ENCODE data around the gene SYMPK.

GRCh38 chr19:45872095-45872919 is 9.4 kb upstream of the SYMPK start:
- TF ChIP-seq CTCF (IDR thresholded peaks at IDR 0.05; ENCODE audit: insufficient read depth, low read length) (no peak), POLR2AphosphoS5 (IDR thresholded peaks at IDR 0.05; ENCODE audit: low read depth) (no peak), GABPA (IDR thresholded peaks at IDR 0.05; ENCODE audit: low read depth) (no peak)
- TF ChIP-seq, protein P1, sequence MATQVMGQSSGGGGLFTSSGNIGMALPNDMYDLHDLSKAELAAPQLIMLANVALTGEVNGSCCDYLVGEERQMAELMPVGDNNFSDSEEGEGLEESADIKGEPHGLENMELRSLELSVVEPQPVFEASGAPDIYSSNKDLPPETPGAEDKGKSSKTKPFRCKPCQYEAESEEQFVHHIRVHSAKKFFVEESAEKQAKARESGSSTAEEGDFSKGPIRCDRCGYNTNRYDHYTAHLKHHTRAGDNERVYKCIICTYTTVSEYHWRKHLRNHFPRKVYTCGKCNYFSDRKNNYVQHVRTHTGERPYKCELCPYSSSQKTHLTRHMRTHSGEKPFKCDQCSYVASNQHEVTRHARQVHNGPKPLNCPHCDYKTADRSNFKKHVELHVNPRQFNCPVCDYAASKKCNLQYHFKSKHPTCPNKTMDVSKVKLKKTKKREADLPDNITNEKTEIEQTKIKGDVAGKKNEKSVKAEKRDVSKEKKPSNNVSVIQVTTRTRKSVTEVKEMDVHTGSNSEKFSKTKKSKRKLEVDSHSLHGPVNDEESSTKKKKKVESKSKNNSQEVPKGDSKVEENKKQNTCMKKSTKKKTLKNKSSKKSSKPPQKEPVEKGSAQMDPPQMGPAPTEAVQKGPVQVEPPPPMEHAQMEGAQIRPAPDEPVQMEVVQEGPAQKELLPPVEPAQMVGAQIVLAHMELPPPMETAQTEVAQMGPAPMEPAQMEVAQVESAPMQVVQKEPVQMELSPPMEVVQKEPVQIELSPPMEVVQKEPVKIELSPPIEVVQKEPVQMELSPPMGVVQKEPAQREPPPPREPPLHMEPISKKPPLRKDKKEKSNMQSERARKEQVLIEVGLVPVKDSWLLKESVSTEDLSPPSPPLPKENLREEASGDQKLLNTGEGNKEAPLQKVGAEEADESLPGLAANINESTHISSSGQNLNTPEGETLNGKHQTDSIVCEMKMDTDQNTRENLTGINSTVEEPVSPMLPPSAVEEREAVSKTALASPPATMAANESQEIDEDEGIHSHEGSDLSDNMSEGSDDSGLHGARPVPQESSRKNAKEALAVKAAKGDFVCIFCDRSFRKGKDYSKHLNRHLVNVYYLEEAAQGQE (IDR thresholded peaks at IDR 0.05; ENCODE audit: insufficient replicate concordance, low read depth): no peak

Measured in HL-60 (cell line).